HS-27A (cell line): ENCODE measurements around the gene LIMCH1.
"Not testable (repeated sequence)": the region's sequence is repeated elsewhere in the genome, so short reads cannot be mapped to it uniquely, and the experiment has no call there.

ENCODE experiments used
- DNase-seq: peaks from one replicate; pipeline ENCODE4 v3.0.0-alpha.2; 2012; ENCODE audit warnings: low read depth, missing footprints

The LIMCH1 gene

DNA sequence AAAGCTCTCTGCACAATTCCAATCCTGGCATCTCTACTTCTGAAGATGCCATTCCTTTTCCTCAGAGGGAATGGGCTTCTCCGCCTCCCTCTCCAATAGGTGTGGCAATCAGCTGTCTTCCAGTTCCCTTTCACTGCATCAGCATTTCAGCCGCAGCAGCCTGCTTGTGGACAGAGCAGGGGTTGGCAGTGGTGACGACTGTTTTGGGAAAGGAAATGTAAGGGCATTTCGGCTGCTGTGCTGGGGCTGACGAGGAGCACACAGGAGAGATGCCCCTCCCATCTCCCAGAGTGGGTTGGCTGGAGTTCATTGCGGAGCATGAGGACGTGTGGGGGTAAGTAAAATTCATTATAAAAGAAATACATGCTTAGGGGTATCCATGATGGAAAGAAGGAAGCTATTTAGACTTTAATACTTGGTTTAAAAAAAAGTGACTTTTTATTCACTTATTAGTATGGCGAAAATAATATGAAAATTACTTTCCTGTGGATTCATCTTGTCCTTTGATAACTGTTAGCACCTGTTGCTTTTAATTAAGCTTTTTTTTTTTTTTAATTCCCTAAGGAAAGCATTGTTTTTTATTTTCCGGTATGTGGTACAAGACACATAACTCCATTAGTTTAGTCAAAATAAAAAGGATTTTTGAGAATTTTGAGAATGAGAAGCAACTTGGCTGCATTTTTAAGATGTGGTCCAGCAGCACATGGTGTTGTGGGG, at the start of gene LIMCH1:
TSS of gene LIMCH1 (plus strand) at position 141 of the 717 bp plus-strand sequence. CDS start 67,839 bp downstream, outside the sequence.
- DNase-seq = peak; percentile 45

DNA sequence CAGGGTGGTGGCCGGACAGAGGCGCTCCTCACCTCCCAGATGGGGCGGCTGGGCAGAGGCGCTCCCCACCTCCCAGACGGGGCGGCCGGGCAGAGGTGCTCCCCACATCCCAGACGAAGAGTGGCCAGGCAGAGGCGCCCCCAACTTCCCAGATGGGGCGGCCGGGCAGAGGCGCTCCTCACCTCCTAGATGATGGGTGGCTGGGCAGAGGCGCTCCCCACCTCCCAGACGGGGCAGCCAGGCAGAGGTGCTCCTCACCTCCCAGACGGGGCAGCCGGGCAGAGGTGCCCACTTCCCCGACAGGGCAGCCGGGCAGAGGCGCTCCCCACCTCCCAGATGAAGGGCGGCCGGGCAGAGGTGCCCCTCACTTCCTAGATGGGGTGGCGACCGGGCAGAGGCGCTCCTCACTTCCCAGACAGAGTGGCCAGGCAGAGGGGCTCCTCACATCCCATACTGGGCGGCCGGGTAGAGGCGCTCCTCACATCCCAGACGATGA, 46.8 kb upstream of the LIMCH1 start:
- not testable (repeated sequence) for DNase-seq

GRCh38 chr4:41496977-41497376, 41.0 kb upstream of the LIMCH1 start:
- no peak for DNase-seq

- DNase-seq = no peak
Measured at GRCh38 chr4:41498177-41498576, 39.8 kb upstream of the LIMCH1 start.

DNA sequence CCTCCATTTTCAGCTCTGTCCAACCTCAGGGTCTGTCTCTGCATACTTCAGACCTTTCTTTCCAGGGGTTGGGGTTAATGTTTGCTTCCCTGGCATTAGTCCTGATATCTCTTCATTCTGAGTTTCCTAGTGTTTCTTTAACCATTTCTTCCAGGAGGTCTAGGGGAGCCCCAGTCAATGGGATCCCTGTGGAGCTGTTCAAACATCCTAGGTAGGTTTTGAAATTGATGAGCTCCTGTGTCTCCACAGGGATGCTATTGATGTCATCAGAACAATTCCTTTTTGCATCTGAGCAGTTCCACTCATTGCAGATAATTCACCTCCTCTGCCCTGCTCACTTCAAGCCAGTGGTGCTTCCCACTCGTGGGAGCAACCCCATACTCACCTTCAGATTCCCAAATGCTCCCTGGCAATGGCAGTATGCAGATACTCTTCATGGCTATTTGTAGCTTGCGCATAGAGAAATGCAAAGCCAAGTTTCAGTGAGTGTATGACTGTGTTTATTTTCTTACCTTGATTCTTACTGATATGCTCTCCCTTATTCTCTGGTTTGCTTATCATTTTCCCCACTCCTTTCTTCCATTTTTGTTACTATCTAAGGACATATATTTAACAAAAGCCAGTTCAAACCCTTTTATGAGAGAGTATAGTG, 33.7 kb upstream of the LIMCH1 start:
- DNase-seq = no peak

DNA sequence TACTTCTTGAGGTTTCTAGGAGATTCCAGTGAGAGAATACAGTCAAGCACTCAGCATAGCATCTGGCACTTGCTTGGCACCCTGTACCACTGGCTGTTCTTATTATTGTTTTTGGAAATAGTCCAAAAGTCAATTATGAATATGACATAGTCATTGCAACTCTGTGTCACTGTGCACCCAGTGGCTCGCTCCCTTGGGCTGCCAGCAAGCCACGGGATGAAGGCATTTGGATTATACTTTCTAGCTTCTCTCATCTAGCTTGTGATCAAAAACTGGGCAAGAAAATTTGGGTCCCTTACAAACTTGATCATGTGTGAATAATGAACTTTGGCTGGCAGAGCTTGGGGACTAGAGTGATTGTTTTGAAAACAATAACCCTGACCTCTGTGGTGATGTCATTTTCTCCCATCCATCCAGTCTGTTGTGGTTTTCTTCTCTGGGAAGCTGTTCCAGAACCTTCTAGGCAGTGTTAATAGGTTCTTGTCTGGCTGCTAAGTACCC, 32.7 kb upstream of the LIMCH1 start:
- DNase-seq = peak; percentile 76

DNA sequence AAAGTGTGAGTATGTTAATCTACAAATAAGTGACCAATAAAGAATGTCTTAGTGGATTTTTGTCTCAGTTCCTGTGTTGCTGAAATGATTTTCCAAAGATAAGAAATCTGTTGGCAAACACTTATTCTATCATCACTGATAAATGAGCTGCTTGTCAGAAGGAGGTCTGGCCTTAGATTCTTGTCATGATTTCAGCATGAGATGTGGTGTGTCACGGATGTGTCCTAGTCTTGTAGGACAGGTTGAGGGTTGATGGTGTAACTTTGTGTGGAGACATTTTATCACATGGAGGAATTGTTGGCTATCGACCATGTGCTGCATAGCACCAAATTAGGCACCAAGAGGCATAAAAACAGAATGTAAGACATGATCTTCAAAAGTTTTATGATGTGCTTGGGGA, 31.8 kb upstream of the LIMCH1 start:
- DNase-seq = peak; percentile 94

GRCh38 chr4:41507291-41507947, 30.5 kb upstream of the LIMCH1 start:
- DNase-seq = peak; percentile 92

GRCh38 chr4:41509451-41509866, 28.5 kb upstream of the LIMCH1 start:
- no peak for DNase-seq

DNA sequence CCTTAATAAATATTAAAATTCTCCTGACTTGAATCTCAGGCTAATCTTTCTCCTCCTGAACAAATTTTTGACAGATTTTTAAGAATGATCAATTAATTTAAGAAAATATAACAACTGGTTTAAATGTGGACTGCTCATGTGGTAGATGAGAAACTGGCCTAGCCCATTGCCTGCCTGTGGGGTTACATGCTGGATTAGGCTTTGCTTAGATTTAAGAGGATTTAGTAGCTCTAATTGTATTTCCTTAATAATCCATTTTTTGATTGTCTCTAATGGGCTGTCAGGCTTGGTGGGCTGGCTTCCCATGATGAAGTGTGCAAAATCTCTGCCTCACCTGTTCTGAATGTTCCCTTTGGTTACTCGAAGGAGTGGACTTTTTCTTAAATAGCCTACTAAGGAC, 27.8 kb upstream of the LIMCH1 start:
- DNase-seq = no peak

DNA sequence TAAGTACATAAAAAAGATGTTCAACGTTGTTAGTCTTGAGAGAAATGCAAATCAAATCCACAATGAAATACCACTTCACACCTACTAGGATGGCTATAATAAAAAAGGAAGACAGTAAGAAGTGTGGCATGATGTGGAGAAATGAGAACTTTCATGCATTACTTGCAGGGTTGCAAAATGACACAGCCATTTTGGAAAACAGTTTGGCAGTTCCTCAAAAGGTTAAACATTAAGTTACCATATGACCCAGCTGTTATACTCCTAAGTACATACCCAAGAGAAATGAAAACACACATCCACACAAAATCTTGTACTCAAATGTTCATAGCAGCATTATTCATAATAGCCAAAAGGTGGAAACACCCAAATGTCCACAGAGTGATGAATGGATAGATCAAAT, 25.8 kb upstream of the LIMCH1 start:
- no peak for DNase-seq

- DNase-seq = no peak
Measured at GRCh38 chr4:41512596-41512995, 25.4 kb upstream of the LIMCH1 start.

DNA sequence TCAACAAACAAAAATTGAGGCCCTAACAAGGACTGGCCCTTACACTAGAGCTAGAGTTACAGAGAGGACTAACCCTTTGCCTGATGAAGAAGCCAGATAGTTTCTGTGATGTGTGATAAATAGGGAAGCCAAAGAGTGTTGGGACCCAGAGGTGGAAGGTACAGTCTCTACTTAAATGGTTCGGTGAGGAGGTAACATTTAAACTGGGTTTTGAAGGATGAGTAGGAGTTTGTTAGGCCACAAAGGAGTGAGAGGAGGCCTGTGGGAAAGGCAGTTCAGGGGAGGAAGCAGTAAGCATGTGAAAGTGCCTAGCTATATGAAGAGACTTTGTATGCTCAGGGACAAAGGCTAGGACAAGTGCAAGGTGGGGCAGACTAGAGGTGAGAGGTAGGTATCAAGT, 23.8 kb upstream of the LIMCH1 start:
- DNase-seq = no peak

DNA sequence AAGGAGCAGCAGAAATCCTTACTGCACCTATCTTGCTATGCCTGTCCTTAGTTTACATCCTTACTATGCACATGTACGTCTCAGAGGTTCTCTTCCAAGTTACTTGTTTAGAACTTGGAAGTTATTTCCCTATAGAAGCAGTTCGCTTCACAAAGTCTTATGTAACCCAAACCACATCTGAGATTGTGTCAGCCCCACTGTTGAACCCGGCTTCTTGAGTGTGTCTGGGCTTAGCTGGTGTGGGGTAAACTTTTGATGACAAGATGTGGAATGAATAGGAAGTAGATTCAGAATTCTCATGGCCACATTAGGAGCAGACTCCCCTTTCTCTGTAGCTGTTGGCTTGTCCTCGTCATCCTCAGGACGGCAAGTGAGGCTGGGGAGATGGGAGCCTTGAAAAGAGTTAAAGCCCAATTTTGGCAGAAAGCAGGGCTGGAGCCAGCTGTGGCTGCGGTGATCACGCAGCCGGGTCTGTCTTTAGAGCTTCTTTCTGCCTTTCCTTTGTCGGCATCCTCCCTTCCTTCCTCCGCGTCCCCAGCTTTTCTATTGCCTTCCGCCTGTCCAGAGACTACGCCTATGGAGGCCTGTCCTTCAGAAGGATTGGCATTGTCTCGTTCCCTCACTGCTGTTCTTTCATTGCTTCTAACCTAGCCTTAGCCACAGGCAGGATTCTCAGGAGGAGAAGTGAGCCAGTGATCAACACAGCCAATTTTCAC, 23.0 kb upstream of the LIMCH1 start:
- no peak for DNase-seq

GRCh38 chr4:41517121-41517520, 20.8 kb upstream of the LIMCH1 start:
- no peak for DNase-seq

GRCh38 chr4:41517747-41518146, 20.2 kb upstream of the LIMCH1 start:
- DNase-seq = no peak

DNA sequence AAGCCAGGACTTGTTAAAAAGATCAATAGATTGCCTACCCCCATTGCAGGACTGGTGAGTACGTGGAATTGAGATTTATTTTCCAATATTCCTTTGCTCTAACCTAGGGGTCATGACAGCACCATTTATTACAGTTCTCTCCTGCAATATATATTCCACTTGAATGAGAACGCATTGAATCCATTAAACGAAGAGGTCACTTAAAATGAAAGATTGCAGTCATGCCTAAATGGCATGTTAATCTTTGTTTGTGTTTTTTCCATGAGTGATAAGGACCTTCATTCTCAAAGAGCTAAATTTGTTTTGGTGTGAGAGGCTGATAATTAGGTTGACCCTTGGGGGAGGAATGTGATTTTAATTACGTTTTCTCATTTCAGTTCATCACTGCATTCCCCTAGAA, 13.5 kb upstream of the LIMCH1 start:
- DNase-seq = no peak

GRCh38 chr4:41525129-41525528, 12.8 kb upstream of the LIMCH1 start:
- peak; percentile 94 for DNase-seq

DNA sequence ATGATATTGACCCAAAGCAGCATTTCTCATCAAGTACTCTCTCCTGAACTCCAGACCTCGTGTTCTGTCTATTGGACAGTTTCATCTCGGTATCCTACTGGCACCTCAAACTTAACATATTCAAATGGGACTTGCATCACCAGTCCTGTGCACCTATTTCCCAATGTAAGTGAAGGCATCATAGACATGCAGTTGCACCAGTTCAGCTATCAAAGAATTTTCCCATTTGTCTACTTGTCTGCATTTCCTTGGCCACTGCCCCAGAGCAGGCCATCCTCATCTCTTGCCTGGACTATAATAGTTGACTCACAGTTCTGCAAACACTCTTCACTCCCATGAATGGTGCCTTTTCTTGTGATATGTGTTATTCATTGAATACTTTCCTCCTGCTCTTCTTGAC, 11.3 kb upstream of the LIMCH1 start:
- no peak for DNase-seq

- DNase-seq = no peak
Measured at GRCh38 chr4:41528512-41529205, 9.3 kb upstream of the LIMCH1 start.

DNA sequence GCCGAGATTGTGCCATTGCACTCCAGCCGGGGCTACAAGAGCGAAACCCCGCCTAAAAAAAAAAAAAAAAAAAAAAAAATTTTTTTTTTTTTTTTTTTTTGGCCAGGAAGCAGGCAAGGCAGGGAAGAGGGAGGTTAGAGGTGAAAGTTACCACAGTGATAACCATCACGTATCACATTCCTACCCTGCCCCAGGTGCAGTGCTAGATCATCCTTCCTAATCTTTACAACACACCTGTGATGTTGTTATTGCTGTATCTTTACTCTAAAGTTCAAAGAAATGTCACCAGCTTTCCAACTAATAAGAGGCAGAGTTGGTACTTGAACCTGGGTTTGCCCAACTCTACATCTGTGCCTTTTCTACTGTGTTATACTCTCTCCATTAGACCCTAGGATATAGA, 7.2 kb upstream of the LIMCH1 start:
- DNase-seq = no peak

DNA sequence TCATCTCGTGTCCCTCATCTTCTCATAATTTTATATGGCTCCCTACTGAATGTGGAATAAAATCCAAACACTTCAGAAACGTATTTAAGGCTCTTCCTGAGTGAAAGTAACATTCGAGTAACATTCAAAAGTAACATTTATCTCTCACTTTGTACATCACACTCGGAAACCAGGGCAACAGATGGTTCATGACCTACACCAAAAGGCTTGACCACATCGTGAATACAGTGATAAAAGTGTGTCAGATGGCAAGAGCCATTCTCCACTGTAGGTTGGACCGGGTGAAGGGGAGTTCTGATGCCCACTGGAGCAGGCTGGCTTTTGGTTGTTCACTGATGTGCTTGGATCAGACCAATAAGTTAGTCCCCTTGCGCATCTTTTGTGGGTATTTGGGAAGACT, 5.6 kb upstream of the LIMCH1 start:
- no peak for DNase-seq
